ENCODE measurements around the gene LRRC4.

DNA sequence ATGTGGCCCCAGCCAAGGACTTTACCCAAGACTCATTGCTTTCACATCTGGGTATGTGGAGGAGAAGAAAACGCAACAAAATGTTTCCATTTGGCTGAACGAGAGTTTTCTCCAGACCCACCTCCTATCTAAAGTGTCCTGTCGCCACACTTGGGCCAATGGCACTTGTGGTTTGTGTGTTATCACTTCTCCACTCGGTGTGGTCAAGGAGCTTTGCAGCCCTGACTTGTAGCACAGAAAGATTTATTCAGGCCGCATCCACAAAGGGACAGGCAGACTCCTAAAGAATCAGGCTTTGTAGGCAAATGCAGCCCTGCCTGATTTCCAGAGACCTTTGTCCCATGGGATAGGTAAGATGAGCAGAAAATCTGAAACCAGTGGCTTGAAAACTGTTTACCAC lies 12.8 kb upstream of the LRRC4 start:
- TF ChIP-seq, protein P1, sequence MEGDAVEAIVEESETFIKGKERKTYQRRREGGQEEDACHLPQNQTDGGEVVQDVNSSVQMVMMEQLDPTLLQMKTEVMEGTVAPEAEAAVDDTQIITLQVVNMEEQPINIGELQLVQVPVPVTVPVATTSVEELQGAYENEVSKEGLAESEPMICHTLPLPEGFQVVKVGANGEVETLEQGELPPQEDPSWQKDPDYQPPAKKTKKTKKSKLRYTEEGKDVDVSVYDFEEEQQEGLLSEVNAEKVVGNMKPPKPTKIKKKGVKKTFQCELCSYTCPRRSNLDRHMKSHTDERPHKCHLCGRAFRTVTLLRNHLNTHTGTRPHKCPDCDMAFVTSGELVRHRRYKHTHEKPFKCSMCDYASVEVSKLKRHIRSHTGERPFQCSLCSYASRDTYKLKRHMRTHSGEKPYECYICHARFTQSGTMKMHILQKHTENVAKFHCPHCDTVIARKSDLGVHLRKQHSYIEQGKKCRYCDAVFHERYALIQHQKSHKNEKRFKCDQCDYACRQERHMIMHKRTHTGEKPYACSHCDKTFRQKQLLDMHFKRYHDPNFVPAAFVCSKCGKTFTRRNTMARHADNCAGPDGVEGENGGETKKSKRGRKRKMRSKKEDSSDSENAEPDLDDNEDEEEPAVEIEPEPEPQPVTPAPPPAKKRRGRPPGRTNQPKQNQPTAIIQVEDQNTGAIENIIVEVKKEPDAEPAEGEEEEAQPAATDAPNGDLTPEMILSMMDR (conservative IDR thresholded peaks at IDR 0.05) = no peak
- TF ChIP-seq EZH2 (IDR thresholded peaks at IDR 0.05; ENCODE audit: low read depth) = no peak
